ENCODE measurements around the gene HPS1. TPM values are rescaled to one million over a fixed set of nuclear protein-coding genes. Genes with fewer than 3 reads are reported as not detected.

HPS1 gene
- total and polyA plus RNA-seq, 10 of the 15 experiments (the other 5 are each of a cell fraction or from before 2014, with no cell fraction given): 27.1 to 138 (median 54.8) TPM

DNA sequence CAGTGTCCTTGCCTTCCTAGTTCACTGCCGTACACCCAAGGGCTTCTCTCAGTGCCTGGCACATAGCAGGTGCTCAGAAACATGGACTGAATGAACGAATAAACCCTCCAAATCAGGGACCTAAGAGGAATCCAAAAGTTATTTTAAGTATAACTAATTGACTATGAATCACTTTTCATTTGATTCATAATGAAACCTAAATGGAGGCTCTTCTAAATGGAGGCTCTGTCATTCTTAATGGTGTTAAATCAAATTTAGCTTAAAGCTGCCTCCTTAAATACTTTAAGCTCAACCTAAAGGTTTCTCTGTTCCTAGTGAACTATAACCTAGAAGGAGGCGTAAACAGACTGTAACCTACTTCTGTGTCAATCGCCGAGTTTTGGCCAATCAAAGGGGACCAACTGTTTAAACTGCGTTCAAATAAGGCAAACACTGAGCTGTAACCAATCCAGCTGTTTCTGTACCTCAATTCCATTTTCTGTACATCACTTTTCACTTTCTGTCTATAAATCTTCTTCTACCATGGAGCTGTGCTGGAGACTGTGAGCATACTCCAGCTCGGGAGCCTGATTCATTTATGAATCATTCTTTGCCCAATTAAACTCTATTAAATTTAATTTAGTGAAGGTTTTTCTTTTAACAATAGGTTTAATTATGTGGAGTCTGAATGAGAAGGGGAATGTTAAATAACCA lies 42.8 kb downstream of the HPS1 start (continued):
- TF ChIP-seq, protein P1, sequence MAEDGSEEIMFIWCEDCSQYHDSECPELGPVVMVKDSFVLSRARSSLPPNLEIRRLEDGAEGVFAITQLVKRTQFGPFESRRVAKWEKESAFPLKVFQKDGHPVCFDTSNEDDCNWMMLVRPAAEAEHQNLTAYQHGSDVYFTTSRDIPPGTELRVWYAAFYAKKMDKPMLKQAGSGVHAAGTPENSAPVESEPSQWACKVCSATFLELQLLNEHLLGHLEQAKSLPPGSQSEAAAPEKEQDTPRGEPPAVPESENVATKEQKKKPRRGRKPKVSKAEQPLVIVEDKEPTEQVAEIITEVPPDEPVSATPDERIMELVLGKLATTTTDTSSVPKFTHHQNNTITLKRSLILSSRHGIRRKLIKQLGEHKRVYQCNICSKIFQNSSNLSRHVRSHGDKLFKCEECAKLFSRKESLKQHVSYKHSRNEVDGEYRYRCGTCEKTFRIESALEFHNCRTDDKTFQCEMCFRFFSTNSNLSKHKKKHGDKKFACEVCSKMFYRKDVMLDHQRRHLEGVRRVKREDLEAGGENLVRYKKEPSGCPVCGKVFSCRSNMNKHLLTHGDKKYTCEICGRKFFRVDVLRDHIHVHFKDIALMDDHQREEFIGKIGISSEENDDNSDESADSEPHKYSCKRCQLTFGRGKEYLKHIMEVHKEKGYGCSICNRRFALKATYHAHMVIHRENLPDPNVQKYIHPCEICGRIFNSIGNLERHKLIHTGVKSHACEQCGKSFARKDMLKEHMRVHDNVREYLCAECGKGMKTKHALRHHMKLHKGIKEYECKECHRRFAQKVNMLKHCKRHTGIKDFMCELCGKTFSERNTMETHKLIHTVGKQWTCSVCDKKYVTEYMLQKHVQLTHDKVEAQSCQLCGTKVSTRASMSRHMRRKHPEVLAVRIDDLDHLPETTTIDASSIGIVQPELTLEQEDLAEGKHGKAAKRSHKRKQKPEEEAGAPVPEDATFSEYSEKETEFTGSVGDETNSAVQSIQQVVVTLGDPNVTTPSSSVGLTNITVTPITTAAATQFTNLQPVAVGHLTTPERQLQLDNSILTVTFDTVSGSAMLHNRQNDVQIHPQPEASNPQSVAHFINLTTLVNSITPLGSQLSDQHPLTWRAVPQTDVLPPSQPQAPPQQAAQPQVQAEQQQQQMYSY (CRISPR knock-in tag; IDR thresholded peaks at IDR 0.05): no peak

DNA sequence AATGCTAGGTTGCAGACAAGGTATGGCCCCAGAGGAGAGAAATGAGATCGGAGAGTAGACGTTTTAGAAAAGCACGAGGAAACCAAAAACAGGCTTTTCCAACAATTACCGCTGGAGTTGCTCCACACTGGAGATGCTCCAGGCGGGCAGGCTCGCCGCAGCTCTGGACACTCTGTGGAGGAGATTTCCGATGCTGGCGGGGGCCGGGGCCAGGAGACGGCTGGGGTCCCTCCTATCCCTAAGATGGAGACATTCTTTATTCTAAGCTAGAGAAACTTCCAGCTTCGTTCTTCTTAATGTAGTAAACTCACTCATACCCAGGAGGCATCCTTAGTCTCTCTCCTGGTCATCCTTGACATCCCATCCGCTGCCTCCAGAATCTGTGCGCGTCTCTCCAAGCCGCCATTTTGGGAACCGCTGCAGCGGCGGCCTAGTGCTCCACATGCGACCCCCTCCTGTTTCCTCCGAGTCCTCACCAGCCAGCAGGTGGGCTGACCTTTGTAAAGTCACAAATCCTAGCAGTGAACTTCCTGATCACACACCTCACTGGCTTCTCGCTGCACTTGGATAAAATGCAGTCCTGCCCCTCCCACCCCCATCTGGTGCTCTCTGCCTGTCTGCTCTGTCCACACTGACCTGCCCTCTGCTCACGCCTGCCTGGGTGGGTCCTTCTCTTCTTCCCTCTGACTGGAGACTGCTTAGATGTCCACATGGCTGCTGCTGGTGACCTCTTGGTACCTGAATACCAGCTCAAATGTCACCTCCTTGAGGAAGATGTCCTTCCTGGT lies 43.6 kb downstream of the HPS1 start:
- 97% methylated on average over 23 of the region's 23 CpGs for WGBS (ENCODE audit: insufficient coverage, insufficient replicate concordance, low lambda C conversion rate, missing lambda C conversion rate)
- intact Hi-C loops (cut with micrococcal nuclease; ENCODE audit: unreplicated experiment): no loop called here
- CTCF ChIA-PET: interaction anchor here (1.1 to 1.8 kb wide), 3 partner anchors 8 to 62 kb away, joined by 3 to 16 read pairs (median 3); no protein-coding TSS in a partner anchor

More for the DNA sequence above, 43.6 kb downstream of the HPS1 start:
- no peak for DNase-seq (ENCODE audit: low read depth, low spot score)
- ChIA-PET SMC1A (ENCODE audit: uncharacterized antibody, unreplicated experiment) (interaction anchor here (0.8 to 2.3 kb wide), 3 partner anchors 8 to 234 kb away, joined by 3 to 11 read pairs (median 3); no protein-coding TSS in a partner anchor), POLR2A (no interaction called here), RAD21 (ENCODE audit: unreplicated experiment) (interaction anchor here (1.2 to 1.6 kb wide), 3 partner anchors 12 to 261 kb away, joined by 3 to 7 read pairs (median 3); partner anchors contain the start of gene PYROXD2)
- no peaks in the 10 kb centered on the region for H3K36me3 ChIP-seq (ENCODE audit: control insufficient read depth in 2 of 2, insufficient read depth in 2 of 2, low read length in 1 of 2)
- peaks cover 22% of the 10 kb centered on the region for H3K4me1 ChIP-seq (ENCODE audit: control insufficient read depth, insufficient read depth, low read length)
- H3K79me2 ChIP-seq (ENCODE audit: control insufficient read depth, insufficient read depth, low read length): no peaks in the 10 kb centered on the region
- 0 out of 2 replicates have a peak overlapping the region, but pooled peaks have one; percentile 18 for H3K9ac ChIP-seq (ENCODE audit: control insufficient read depth, insufficient read depth, low read length)
- no peak for FAIRE-seq
- peak; percentile 15 for ATAC-seq
- H3K27me3 ChIP-seq (replicated peaks in 1 of 2; ENCODE audit: control insufficient read depth in 2 of 2, insufficient read depth in 2 of 2, low read length in 1 of 2): no peaks in the 10 kb centered on the region
- TSS peak; percentile 34 for BruUV-seq (replicated peaks)
- H3K27ac ChIP-seq (ENCODE audit: control insufficient read depth, insufficient read depth): peak overlapping the region; percentile 72
- in situ Hi-C loops (cut with MboI): no loop called here
- H3K9me3 ChIP-seq (replicated peaks; ENCODE audit: control insufficient read depth, insufficient read depth, low read length): no peaks in the 10 kb centered on the region
- H2AFZ ChIP-seq (ENCODE audit: control insufficient read depth, low read depth, low read length): peak overlapping the region; percentile 42
- H3K4me2 ChIP-seq (ENCODE audit: control insufficient read depth, insufficient read depth): peak overlapping the region; percentile 64
- no peaks in the 10 kb centered on the region for H4K20me1 ChIP-seq (ENCODE audit: control insufficient read depth, insufficient read depth)
- TF ChIP-seq ETV6 (conservative IDR thresholded peaks at IDR 0.05 in 1 of 2, IDR thresholded peaks at IDR 0.05 in 1 of 2; ENCODE audit: borderline replicate concordance in 1 of 2, low read depth in 1 of 2) (no peak), ASH2L (IDR thresholded peaks at IDR 0.05; ENCODE audit: borderline replicate concordance, low read depth) (no peak), HDGF (IDR thresholded peaks at IDR 0.05) (0 out of 2 replicates have a peak, but pooled peaks have one; percentile 41), YY1 (IDR thresholded peaks at IDR 0.05; ENCODE audit: low read depth, low read length) (peak; percentile 44; the same call in 1 of the 2 replicates), BHLHE40 (IDR thresholded peaks at IDR 0.05; ENCODE audit: borderline replicate concordance in 1 of 2, low read depth in 2 of 2, low read length in 1 of 2) (no peak)
- no peak overlapping the region for H3K4me3 ChIP-seq
